DMS153 (cell line): ENCODE results near the gene CFAP57.

Experiments used
- DNase-seq: peaks from one replicate; lab custom pipeline; 2025; lab: John Stamatoyannopoulos, UW

Gene CFAP57

DNA sequence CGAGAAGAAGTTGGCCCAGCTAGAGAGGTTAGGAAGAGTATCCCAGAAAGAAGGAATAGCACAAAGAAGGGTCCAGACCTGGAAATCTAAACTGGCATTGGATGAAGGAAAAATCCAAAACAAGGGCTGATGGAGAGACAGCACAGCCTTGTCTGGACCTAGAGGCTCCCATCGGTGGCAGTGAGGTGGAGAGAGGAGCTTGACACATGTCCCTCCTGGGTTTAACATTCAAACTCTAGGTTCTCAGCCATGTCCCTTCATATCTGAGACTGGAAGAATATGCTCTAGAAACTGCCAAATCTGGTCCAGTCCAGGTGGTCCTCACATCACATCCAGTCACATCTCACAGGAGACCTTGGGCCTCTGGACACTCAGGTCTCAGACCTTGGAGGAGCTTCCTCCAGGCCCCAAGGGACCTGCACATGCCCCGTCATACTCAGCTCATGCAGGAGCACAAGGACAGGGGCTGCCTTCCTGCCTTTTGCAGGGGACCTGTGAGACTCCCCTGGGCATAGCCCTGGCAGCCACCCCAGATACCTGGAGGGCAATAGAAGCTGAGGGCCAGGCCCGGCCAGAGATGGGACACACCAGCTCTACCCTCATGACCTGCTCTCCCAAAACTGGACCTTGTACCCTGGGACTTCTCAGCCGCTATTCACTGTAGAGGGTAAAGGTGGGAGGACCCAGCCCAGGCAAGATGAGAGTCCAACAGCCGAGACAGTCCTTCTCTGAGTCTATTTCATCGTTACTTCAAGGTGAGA lies 105.2 kb downstream of the CFAP57 start:
- no peak for DNase-seq

DNA sequence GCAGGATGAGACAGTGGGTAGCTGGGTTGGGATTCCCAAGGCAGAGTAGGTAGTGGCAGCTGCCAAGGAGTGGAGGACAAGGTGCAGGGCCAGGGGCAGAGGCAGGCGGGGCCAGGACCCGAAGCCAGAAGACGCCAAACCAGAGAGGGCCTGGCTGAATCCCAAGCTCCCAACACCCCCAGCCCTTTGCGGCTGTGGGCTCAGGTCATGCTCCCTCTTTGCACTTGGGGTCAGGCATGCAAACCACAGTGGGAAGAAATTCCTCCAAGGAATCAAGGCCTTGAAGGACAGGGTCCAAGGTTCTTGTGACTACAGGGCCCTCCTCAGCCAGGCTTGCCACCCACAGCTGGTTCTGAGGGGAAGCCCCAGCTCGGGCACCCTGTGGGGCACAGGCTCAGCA lies 107.0 kb downstream of the CFAP57 start:
- no peak for DNase-seq

DNA sequence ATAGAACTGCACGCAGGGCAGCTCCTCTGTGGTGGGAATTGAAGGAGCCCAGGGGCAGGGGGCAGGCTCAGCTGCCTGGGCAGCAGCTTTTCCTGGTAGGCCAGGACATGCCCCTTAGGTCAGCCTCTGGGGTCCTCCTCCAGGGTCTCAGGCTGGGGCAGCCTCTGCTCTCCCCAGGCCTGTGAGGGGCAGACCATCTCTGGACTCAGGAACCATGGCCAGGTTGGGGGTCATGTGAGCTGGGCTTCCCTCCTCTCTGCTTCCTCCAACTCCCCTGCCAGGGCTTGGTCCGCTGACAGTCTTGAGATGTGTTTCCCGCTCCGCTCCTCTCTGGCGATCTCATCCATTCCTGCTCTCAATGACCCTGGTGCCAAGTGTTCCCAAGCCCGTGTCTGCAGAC lies 107.5 kb downstream of the CFAP57 start:
- DNase-seq, result no peak

DNA sequence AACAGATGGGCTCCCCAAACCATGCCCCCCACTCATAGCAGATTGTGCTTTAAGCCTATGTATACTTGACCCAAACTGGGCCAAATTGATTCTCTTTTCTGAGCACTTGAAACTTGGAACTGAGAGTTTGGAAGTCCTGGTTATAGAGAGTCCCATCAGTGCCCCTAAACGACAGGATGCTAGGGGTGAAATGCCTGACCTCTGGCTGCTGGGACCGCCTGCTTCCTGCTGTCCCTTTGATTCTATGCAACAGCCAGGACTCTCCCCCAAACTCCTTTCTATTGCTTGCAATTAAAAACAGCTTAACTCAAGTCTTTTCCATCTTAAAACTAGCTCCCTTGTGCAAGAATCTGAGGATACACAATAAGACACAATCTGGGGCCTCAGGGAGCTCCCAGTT lies 108.6 kb downstream of the CFAP57 start:
- DNase-seq, result no peak

DNA sequence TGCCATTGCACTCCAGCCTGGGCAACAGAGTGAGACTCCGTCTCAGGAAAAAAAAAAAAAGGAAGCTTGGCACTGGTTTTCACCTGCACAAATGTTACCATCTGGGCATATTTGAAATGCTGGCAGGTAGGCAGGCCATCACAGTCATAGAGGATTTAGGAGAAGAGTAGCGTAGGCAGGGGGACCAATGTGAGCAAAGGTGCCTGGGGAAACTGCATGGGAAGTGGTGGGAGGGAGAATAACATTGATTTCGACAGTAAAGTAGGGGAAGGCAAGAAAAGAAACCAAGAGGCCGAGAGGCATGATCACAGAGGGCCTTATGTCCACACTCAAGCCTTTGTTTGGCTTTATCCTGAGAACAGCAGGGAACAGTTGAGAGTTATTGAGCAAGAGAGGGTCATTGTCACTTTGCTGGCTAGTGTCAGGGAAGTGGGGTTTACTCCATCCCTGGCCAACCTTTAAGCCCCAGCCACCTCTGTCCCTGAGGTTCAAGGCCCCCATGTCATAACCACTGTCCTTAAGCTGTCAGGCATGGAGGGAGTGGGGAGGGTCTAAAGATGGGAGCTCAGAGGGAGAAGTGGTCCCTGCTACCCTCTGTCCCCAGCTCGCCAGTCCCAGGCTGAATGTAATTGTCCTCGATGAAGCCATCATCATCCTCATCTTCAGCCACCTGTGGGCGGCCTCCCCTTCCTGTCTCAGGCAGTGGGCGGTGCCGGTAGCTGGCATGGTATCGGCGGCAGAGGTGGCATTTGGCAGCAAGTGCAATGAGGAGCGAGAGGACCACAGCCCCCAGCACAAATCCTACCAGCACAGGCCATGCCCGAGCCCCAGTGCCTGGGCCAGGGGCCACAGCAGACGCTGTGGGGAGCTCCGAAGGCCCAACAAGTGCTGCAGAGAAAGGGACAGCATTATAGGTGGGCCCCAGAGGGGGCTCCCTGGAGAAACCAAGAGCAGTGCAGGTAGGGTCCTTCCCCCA lies 110.4 kb downstream of the CFAP57 start:
- no peak for DNase-seq

DNA sequence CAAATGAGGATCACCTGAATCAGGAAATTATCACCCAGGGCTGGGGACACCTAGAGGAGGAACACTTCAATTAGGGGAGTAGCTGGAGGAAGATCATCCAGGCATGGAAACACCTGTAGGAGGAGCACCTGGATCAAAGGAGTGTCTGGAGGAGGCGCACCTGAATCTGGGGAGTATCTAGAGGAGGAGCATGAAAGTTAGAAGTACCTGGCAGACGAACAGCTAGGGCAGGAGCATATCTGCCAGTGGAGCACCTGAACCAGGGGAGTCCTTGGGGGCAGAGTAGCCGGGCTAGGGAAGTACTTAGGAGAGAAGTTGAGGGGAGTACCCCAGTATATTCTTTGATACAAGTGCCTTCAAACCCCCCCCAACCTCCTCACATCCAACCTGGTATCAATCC lies 111.9 kb downstream of the CFAP57 start:
- no peak for DNase-seq

DNA sequence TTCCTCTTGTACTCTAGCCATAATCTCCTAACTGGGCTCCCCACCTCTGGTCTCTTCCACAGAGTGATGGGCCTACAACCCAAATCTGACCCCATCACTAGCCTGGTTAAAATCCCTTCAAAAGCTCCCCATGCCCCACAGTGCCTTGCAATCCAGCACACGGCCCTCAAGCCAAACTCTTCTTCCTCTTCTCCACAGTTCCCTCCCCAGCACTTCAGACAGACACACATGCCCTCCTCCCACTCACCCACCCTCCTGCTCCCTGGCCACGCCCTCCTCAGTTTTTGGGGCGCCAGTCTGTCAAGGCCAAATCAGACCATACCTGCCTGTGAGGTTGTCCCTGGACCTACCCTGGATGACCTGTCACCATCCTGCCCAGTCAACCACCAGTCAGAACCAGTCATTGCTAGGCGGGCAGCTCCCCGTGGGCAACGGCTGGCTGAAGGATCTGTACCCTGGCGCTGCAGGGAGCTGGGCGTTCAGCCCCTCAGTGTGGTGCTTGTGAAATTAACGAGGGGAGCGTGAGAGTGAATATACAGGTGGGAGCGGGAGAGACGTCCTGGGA lies 112.5 kb downstream of the CFAP57 start:
- DNase-seq, result no peak

DNA sequence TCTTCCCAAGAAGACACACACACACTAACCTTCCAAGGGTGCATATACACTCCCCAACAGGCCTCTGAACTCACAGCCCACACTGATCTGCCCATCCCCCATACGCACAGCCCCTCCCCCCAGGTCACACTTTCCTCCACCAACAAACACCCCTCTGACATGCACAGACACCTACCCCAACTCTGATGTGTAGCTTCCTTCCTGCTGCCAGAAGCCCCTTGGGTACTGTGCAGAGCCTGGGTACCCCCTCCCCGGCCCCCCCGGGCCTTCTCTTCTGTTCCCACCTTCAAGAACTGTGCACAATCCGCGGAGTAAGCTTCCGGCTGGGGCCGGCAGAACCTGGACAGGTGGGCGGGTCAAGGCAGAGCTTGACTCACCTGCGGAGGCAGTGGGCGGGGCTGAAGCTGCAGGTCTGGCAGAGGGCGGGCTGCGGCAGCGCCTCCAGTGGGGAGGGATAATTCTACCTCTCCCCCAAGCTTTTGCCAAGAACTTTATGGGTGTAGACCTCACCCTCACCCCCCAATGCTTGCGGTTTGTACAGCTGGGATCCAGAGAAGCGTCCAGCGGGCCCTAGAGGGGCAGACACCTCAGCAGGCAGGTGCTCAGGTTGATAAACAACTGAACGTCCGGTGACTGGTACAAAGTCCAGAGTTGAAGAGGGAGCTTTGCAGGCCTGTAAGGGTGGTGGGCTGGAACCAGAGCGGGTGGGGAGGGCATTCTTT lies 113.3 kb downstream of the CFAP57 start, which contains the start of gene C1orf210:
Gene C1orf210 (minus strand): TSS at position 313 of the 722 bp plus-strand sequence. CDS start 2,311 bp downstream, outside the sequence.
- peak; percentile 93 for DNase-seq

DNA sequence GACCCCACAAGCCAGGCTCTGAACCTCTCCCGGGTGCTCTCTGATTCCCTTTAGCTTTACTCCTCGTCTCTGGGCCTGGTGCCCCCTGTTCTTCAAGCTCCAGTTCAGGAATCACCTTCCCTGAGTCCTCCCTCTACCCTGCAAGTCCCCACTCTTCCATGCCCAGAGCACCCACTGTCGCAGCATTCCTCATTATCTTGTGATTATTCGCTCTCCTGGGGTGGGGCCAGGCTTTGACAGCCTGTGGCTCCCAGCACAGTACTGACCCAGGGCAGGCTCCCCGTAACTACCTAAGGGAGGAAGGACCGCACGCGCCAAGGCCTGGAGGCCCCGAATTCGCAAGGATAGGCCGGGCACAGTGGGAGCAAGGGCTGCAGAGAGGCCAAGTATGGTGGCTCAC lies 114.0 kb downstream of the CFAP57 start:
- DNase-seq, result no peak

DNA sequence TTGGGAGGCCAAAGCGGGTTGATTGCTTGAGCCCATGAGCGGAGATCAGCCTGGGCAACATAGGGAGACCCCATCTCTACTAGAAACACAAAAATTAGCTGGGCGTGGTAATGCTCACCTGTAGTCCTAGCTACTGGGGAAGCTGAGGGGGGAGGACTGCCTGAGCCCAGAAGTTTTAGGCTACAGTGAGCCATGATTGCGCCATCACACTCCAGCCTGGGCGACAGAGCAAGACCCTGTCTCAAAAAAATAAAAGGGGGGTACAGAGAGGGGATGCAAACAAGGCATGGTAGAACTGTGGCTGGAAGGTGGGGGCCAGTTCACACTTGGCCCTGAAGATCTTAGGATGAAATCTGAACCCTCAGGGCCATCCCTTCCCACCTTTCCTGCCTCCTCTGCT lies 114.4 kb downstream of the CFAP57 start:
- no peak for DNase-seq

DNA sequence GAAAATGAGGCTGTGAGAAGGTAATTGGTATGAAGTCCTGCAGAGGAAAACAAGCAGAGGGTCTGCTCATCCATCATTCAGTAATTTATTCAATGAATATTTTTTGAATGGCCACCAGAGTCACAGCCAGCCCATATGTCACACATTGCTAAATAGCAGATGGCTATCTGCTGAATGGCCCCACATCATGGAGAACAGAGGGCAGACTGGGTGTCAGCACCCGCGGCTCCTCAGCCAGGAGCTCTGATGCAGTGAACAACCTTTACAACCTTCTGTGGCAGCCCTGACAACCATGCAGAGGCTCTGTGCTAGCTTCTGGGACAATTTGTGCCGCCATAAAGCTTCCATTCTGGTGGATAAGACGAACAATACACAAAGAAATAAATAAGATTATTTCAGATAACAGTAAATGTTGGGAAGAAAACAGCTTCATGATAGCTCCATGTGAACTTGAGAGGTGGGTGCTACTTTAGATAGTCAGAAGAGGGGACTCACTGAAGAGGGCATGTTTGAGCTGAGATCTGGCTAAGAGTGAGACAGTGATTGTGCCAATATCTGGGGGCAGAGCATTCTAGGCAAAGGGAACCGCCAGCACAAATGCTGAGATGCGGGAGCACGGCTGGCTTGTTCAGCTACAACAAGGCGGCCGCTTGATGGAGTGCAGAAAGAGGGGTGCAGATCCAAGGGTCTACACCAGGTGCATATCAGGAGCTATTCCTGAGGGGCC lies 116.1 kb downstream of the CFAP57 start:
- no peak for DNase-seq

DNA sequence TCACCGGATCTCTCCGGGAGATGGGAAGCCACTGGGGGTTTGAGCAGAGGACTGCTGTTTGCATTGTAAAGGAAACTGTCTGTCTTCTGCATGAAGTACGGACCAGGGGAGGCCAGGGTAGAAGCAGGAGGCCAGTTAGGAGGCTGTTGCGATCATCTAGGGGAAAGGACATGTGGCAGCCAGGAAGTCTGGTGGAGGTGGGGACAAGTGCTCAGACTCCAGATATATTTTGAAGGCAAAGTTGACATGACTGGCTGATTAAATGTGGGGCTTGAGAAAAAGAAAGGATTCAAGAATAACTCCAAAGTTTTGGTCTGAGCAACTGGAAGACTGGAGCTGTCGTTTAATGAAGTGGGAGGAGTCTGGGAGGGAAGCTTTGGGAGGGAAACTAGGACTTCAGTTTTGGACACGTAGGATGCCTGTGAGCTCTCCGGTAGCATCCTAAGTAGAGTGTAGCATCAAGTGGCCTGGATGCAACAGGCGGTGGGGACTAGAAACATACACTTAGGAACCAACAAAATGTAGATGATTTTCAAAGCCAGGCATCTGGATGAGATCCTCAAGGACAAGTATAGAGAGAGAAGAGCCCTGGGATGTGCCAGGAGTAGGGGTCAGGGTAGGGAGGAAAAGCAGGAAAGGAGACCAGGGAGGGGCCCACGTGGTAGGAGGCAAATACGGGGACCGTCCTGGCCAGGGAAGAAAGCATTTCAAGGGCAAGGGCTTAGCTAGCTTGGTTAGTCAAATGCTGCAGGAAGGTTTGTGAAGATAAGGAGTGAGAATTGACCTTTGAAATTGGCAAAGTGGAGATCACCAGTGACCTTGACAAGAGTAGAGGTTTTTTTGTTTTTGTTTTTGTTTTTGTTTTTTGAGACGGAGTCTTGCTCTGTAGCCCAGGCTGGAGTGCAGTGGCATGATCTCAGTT lies 116.9 kb downstream of the CFAP57 start:
- DNase-seq, result no peak

DNA sequence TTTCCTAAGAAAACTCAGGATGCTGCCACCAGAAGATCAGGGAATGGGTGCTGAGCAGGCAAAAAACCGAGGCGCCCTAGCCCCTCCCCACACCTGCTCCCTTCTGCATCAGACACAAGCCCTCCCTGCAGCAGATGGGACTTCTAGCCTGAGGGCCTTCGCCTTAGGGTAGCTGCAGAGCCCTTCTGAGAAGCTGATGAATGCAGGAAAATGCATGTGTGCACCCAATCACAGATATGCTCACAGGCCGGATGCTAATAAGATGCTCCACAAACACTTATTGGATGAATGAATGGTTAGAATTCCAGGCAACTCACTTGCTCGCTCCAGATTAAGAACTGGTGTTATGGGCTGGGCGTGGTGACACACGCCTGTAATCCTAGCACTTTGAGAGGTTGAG lies 120.1 kb downstream of the CFAP57 start:
- no peak for DNase-seq

DNA sequence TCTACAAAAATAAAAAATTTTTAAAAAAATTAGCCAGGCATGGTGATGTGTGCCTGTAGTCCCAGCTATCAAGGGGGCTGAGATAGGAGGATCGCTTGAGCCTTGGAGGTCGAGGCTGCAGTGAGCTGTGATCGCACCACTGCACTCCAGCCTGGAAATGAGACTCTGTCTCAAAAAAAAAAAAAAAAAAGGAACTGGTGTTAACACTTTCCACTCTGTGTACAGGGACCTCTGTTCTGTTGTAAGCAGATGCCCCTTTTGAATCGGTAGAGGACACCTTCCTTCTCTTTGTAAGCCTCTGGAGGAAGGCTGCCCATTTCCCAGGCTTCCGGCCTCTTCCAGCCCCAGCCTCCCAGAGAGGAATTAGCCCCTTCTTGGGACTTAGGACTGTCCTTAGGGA lies 120.5 kb downstream of the CFAP57 start:
- no peak for DNase-seq

DNA sequence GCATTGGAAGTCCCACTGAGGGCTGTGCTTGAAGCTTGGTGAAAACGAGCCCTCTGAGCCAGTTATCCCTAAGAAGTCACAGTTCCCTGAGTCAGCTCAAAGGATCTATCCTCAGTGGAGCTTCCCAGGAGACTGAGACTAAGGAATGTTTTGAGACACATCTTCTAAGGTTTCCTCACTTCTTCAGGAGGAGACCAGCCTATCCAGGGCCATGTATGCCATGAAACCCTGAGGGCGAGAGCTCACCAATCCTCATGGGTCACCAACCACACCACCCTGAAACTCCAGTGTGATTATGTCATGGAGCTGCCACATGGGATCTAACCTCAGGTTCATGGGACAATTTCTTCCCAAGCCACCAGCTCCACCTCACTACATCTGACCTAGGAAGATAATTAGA lies 121.0 kb downstream of the CFAP57 start:
- no peak for DNase-seq

DNA sequence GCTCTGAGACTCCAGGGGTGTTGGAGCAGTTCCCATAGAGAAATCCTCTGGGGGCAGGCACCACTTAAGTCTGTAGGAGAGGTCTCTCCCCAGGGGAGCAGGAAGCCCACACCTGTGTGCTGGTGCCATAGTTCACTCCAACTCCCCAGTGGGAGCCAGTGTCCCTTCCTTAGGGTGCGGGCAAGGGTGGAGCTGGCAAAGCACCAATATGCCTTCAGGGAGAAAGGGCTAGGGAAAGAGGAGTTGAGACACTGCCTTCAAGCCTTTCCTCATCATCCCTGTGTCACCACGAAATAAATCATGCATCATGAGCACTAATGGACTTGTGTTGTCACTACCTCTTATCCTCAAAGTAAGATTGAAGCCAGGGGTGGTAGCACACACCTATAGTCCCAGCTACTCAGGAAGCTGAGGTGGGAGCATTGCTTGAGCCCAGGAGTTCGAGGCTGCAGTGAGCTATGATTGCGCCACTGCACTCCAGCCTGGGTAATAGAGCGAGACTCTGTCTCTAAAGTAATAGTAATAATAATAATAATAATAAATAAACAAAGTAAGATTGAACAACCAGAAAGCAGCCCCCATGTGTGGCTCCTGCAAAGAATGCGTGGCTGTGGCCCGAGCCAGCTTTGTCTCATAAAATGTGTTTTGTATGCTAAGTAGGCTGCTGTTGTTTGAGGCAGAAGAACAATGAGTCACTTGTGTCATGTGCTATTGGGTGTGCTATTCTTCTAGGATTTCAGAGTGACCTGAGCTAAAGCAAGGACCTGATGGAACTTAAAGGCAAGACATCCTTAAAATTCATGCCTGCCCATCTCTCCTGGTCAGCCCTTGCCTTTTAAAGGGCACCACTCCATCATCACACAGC lies 122.0 kb downstream of the CFAP57 start:
- DNase-seq, result no peak

DNA sequence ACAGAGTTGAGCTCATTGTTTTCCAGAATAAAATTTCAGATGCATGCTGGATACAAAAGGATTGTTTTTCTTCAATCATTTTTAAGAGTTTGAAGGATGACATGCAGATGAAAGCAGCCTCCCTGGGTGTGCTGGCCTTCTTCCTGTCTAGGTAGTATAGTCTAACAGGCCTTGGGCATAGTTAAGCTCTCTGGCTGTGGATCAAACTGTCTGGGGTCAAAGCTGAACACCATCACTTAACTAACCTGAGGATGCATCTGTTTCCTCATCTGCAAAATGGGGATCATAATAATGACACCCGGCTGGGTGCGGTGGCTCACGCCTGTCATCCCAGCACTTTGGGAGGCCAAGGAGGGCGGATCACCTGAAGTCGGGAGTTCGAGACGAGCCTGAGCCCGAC lies 122.6 kb downstream of the CFAP57 start:
- no peak for DNase-seq

DNA sequence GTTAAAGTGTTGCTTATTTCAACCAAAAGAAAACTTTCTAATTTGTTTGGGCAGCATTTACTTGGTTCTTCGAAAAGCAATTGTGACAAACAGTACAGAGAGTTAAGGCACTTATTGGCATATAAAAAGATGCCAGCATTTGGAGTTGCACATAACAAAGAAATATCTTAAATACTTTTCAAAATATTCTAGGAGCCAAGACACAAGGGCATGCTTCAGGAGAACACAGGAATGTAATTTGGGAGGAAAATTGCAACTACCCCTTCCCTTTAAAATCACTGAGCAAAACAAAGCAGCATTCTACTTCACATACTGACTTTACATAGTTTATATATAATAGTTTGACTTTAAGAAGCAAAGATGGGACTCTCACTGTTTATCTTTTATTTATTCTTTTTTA lies 124.1 kb downstream of the CFAP57 start:
- no peak for DNase-seq

DNA sequence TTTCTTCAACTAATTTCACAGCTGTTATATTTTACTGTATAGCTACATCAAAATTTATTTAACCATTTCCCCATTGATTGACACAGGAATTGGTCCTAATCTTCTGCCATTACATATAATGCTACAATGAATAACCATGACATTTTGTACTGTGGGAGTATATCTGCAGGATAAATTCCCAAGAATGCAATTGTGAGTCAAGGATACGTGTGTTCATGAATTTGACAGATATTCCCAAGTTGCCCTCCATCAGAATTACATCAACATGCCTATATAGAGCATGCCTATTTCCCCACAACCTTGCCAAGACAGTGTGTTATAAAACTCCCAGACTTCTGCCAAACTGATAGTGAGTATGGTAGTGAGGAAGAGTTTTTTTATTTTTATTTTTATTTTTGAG lies 125.9 kb downstream of the CFAP57 start:
- no peak for DNase-seq
